GM19043 (cell line): ENCODE results near the gene MAPKAPK2.

Source experiments
- ATAC-seq: cut with Tn5 transposase; IDR thresholded peaks from one replicate; pipeline ENCODE4 v1.9.1; 2021; ENCODE audit warnings: low read depth; ENCODE audit not compliant: unreplicated experiment

Gene MAPKAPK2

GRCh38 chr1:206716870-206717673, 32.4 kb downstream of the MAPKAPK2 start:
- ATAC-seq: peak; percentile 81

GRCh38 chr1:206717674-206717989, 32.9 kb downstream of the MAPKAPK2 start:
- no peak for ATAC-seq

DNA sequence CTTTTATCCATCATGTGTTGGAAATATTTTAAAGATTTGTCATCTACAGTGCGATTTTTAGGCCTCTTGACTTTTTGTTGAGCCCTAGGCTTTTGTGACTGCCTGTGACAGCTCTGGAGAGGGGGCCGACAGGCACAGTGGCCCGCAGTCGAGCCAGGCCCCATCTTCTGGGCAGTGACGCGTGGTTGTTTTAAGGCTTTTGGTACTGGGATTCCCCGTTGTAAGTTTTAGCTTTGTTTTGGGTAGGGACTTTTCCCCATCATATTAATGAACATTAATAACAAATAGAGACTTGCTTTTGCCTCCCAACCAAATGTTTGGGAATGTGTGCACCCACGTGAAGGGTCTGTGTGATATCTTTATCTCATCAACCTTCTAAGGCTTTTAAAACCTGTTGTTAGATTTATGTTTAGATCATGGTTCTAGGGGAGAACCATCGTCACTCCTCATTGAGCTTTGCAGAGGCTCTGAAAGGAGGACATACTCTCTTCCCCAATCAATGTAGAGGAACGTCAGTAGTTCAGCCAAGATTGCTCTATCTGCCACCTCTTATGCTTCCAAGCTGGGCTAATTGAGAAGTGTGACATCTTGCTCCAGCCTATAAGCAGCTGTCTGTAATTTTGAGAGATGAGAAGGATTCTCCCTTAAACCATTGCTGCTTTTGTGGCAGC, 34.6 kb downstream of the MAPKAPK2 start:
- ATAC-seq: no peak

DNA sequence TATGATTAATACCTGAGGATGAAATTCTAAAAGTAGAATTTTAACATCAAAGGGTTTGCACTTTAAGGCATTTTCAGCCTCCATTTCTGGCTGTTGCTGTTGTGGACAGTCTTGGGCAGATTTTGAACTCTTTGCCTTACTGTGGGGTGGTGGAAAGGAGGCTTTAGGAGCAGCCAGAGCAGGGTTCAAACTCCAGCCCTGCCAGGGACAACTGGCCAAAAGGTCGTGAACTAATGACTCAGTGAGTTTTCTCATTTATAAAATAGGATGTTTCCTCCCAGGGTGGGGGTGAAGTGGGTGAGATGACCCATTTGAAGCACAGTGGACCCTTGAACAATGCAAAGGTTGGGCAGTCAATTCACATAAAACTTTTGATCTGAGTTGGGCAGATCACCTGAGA, 36.7 kb downstream of the MAPKAPK2 start:
- ATAC-seq: no peak

DNA sequence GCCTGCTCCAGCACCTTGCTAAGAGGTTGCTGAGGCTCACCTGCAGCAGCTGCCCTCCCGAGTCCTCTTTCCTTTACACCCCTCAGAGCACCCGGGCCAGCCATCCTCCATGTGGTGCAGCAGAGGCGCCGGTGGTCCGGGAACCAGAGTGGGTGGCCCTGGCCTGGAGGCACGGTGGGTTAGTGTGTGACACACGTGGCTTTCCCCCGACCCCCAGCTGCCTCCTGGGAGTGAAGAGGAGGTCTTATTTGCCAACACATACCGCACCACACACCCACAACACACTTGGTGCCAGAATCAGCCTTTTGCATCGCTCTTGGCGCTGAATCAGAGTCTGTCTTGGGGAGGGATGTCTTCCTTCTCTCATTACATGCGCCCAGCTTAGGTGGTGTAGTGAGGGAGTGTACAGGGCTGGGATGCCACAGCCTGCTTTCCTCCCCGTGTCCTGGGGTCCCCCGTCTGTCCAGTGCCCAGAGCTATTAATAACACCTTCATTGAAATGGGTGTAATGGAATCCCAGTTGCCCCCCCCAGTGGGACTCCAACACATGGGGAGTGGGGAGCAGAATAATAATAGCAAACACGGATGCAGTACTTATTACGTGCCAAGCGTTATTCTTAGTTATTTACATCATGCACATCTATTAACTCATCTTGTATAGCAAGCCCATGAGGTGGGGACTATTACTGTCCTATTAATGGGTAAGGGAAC, 38.2 kb downstream of the MAPKAPK2 start:
- ATAC-seq: no peak

GRCh38 chr1:206723462-206723804, 38.7 kb downstream of the MAPKAPK2 start:
- no peak for ATAC-seq

- ATAC-seq: no peak
Observed at GRCh38 chr1:206723805-206724472, 39.2 kb downstream of the MAPKAPK2 start.

- no peak for ATAC-seq
Observed at GRCh38 chr1:206725109-206725963, 40.6 kb downstream of the MAPKAPK2 start.

- no peak for ATAC-seq
Observed at GRCh38 chr1:206727981-206728696, 43.4 kb downstream of the MAPKAPK2 start.

GRCh38 chr1:206728697-206728987, 43.9 kb downstream of the MAPKAPK2 start:
- no peak for ATAC-seq

DNA sequence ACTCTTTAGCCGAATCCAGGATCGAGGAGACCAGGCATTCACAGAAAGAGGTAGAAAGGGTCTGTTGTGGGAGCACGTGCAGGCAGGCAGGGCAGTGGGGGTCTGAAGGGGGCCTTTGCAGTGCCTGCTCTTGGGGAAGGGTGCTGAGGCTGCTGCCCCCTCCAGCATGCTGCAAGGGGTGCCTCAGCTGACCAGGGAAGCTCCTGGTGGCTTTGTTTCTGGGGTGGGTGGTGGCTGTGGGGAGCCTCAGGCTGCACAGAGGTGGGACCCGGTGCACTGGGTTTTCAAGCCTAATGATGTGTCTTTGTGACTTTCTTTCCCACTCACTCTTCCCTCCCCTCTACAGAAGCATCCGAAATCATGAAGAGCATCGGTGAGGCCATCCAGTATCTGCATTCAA, 44.3 kb downstream of the MAPKAPK2 start:
- no peak for ATAC-seq

GRCh38 chr1:206729507-206729906, 44.8 kb downstream of the MAPKAPK2 start:
- no peak for ATAC-seq

DNA sequence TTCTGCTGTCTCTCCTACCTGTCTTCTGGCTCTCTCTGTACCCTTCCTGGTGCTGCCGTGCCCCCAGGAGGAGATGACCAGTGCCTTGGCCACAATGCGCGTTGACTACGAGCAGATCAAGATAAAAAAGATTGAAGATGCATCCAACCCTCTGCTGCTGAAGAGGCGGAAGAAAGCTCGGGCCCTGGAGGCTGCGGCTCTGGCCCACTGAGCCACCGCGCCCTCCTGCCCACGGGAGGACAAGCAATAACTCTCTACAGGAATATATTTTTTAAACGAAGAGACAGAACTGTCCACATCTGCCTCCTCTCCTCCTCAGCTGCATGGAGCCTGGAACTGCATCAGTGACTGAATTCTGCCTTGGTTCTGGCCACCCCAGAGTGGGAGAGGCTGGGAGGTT, 47.8 kb downstream of the MAPKAPK2 start:
- no peak for ATAC-seq

GRCh38 chr1:206732992-206733391, 48.3 kb downstream of the MAPKAPK2 start:
- no peak for ATAC-seq

GRCh38 chr1:206734499-206735142, 49.9 kb downstream of the MAPKAPK2 start:
- ATAC-seq: no peak

- no peak for ATAC-seq
Observed at GRCh38 chr1:206735553-206736031, 50.9 kb downstream of the MAPKAPK2 start.

GRCh38 chr1:206736878-206737728, 52.4 kb downstream of the MAPKAPK2 start:
- ATAC-seq: no peak

- no peak for ATAC-seq
Observed at GRCh38 chr1:206737729-206738201, 53.1 kb downstream of the MAPKAPK2 start.
